Frontal cortex (tissue), 4 donors: Measurements from ENCODE around the gene GPRC5D. TPM values are rescaled to one million over a fixed set of nuclear protein-coding genes. Genes with fewer than 3 reads are reported as not detected.
A peak's percentile ranks its signal among the peaks of the same experiment; 100 is the strongest.

Experiments used
- DNase-seq, 2 donors: peaks; one replicate each; pipeline ENCODE4 v3.0.0; 2012; ENCODE audit warnings: low spot score in 2 of 2
- FAIRE-seq: peaks from 2 replicates; lab custom pipeline; 2012; peaks lifted over from hg19 to GRCh38; lab: Jason Lieb, UNC
- small RNA-seq: library from RNA; depleted of rRNA; stranded (forward); fragments of <200 nt; gene quantifications from one replicate; pipeline ENCODE3, GENCODE V24; 2014
- total RNA-seq: library from RNA; depleted of rRNA; stranded (reverse); fragments of >200 nt; gene quantifications from one replicate; pipeline ENCODE4 v1.2.3, GENCODE V29; 2014
- donor health status: control.
- donor health status: control.
- donor health status: control.

GPRC5D gene
- total RNA-seq, 1 donor from 2014 or later = not detected

GRCh38 chr12:12892681-12893141, 59.3 kb downstream of the GPRC5D start:
- no peak for DNase-seq
- no peak for FAIRE-seq

DNA sequence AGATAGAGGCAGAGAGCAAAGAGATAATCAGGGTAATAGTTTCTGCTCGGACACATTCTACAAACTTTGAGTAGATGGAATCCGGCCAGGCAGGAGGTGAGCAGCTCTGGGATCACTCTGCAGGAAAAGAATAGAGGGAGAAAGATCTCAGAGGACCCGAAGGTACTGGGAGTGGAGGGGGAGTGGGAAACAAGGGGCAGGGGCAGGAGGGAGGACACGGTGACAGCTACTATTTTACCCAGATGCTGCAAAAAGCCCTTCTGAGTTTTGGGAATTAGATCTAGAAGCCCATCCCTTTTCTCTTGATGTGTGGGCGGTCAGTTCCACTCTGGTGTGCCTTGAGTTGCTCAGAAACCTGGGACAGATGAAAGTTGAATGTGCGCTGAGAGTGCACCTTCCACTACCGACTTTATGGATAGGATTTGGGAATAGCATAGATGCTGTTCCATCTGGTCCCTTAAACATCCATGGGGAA, 60.1 kb downstream of the GPRC5D start:
- no peak for FAIRE-seq
- DNase-seq = no peak

DNA sequence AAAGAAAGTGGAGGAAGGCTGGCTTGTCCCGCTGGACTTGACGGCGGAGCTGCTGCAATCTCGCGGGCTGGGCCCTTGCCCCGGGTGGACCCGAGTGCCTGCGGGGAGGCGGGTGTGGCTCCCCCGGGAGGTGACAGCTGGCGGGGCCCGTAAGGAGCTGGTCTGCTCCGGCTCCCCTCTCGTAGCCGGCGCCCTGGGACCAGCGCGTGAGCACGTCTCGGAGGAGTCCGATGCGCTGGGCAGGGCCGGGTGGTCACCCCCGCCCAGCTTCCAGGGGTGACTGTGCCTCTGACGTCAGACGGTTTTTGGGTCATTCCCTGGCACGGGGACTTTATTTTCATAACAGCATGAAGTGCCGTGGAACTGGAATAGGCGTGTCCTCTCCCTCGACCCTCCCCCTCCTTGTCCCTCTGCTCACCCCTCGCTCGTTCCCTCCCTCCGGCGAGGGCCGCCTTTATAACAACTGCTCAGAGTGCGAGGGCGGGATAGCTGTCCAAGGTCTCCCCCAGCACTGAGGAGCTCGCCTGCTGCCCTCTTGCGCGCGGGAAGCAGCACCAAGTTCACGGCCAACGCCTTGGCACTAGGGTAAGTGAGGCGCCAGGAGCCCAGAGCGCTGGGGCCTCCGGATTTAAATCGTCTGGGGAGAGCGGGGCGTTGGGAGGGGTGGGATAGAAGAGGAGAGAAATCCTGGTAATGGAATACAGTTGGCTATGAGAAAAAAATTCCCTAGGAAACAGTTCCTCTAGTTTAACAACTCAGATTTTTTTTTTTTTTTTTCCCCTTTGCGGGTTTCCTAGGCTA, 60.7 kb downstream of the GPRC5D start, which contains the start of gene GPRC5A:
TSS of gene GPRC5A (plus strand) at position 483 of the 801 bp plus-strand sequence. CDS start 16,688 bp downstream, outside the sequence.
- FAIRE-seq = no peak
- peak in 1 of 2 donors; percentile 67 for DNase-seq

Small RNA genes lying within 50 kb of the gene (small RNA-seq; reads per million reads assigned to genes)
- gene RF00604 = 7.1 reads per million, percentile 94 among the genes with 10 or more reads in this experiment

Other genes starting within 250 kb of the GPRC5D start
- 151 TPM for gene CDKN1B, start 234.8 kb downstream of the GPRC5D start, total RNA-seq
- 20.0 TPM for gene APOLD1, start 166.5 kb downstream of the GPRC5D start, total RNA-seq
- gene DDX47, start 138.8 kb downstream of the GPRC5D start, total RNA-seq = 62.4 TPM
- gene GPRC5A, start 60.6 kb downstream of the GPRC5D start, total RNA-seq = under 0.01 TPM
- 3.3 TPM for gene HEBP1, start 48.1 kb upstream of the GPRC5D start, total RNA-seq
- 62.0 TPM for gene FAM234B, start 92.2 kb upstream of the GPRC5D start, total RNA-seq
- gene GSG1, start 151.5 kb upstream of the GPRC5D start, total RNA-seq = 0.41 TPM
- gene EMP1, start 244.6 kb upstream of the GPRC5D start, total RNA-seq = 2.4 TPM